Neural progenitor cell (in vitro differentiated cells): ENCODE measurements around the gene HTATSF1.

Experiments
- EZH2 ChIP-seq: fragments of 200-600 bp; sonication (generic); IDR thresholded peaks from 2 replicates; pipeline ENCODE4 v1.6.1; 2017; ENCODE audit warnings: antibody characterized with exemption, mild to moderate bottlenecking, moderate library complexity
- TF ChIP-seq, protein P1 (sequence below): fragments of 200-600 bp; sonication (generic); IDR thresholded peaks from 2 replicates; pipeline ENCODE4 v1.5.1; 2017; ENCODE audit warnings: antibody characterized with exemption, mild to moderate bottlenecking

GRCh38 chrX:136546371-136546781 is 49.0 kb downstream of the HTATSF1 start:
- TF ChIP-seq EZH2 = no peak
- TF ChIP-seq, protein P1, sequence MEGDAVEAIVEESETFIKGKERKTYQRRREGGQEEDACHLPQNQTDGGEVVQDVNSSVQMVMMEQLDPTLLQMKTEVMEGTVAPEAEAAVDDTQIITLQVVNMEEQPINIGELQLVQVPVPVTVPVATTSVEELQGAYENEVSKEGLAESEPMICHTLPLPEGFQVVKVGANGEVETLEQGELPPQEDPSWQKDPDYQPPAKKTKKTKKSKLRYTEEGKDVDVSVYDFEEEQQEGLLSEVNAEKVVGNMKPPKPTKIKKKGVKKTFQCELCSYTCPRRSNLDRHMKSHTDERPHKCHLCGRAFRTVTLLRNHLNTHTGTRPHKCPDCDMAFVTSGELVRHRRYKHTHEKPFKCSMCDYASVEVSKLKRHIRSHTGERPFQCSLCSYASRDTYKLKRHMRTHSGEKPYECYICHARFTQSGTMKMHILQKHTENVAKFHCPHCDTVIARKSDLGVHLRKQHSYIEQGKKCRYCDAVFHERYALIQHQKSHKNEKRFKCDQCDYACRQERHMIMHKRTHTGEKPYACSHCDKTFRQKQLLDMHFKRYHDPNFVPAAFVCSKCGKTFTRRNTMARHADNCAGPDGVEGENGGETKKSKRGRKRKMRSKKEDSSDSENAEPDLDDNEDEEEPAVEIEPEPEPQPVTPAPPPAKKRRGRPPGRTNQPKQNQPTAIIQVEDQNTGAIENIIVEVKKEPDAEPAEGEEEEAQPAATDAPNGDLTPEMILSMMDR = no peak
